HepG2 (cell line): ENCODE results near the gene SPOPL. TPM values are rescaled to one million over a fixed set of nuclear protein-coding genes. Genes with fewer than 3 reads are reported as not detected.
A peak's percentile ranks its signal among the peaks of the same experiment; 100 is the strongest.

Experiments
- ATAC-seq: fragments of 200-7000 bp; cut with Tn5 transposase; 3 replicates; pipeline ENCODE4 v1.9.1; 2020; ENCODE audit warnings: mild to moderate bottlenecking, moderate library complexity
- BruUV-seq: library from RNA; stranded (reverse); fragments of 400-500 nt; replicated peaks from 2 replicates; lab custom pipeline; 2021; lab: Mats Ljungman, UMichigan
- CTCF ChIA-PET: fragments of 300-600 bp; formaldehyde crosslinking; extraction: SDS; loops from one replicate; lab custom pipeline; 2021; ENCODE audit warnings: low total read pairs, inconsistent platforms, low intra/inter-chr PET ratio; lab: Yijun Ruan, JAX
- POLR2A ChIA-PET: fragments of 350-600 bp; sonication (Branson Sonifier 250); formaldehyde crosslinking; loops from one replicate; lab custom pipeline; 2020; ENCODE audit warnings: antibody characterized with exemption, inconsistent platforms; lab: Yijun Ruan, JAX
- DNase-seq: peaks from one replicate; pipeline ENCODE4 v3.0.0-alpha.2; 2015; ENCODE audit warnings: low spot score
- FAIRE-seq: peaks from 3 replicates; lab custom pipeline; 2011; peaks lifted over from hg19 to GRCh38; lab: Jason Lieb, UNC
- H2AFZ ChIP-seq: one replicate; pipeline ENCODE4 v1.6.1; 2011; ENCODE audit warnings: low read length, inconsistent platforms
- H3K27ac ChIP-seq: fragments of 300-600 bp; 3 replicates; pipeline ENCODE4 v1.8.0; 2011; ENCODE audit warnings: mixed run types, mild to moderate bottlenecking, mixed read lengths, low read length, inconsistent platforms; ENCODE audit not compliant: insufficient read depth; ENCODE audit errors: extremely low read length
- H3K27me3 ChIP-seq, 2 experiments: fragments of 200-600 bp in 1 of 2; 2 replicates in 1 of 2; 3 replicates in 1 of 2; pipeline versions ENCODE4 v1.6.0 to v1.8.0; 2011; ENCODE audit warnings: low read length in 2 of 2, mild to moderate bottlenecking in 2 of 2, moderate library complexity in 2 of 2, inconsistent platforms in 1 of 2; ENCODE audit not compliant: insufficient read depth in 2 of 2, control insufficient read depth in 1 of 2
- H3K36me3 ChIP-seq, 2 experiments: fragments of 200-600 bp in 1 of 2; replicated peaks in 1 of 2; 2 replicates in 1 of 2; 3 replicates in 1 of 2; pipeline versions ENCODE4 v1.5.1 to v1.8.0; 2011; ENCODE audit warnings: low read length in 2 of 2, inconsistent platforms in 1 of 2; ENCODE audit not compliant: insufficient read depth in 2 of 2, control insufficient read depth in 1 of 2
- H3K4me1 ChIP-seq: 2 replicates; pipeline ENCODE4 v1.5.1; 2012; ENCODE audit warnings: low read length, inconsistent platforms; ENCODE audit not compliant: insufficient read depth
- H3K4me2 ChIP-seq: 2 replicates; pipeline ENCODE4 v1.6.0; 2011; ENCODE audit warnings: low read depth, low read length, inconsistent platforms
- H3K4me3 ChIP-seq, 3 experiments: fragments of 200-600 bp in 1 of 3; sonication (generic), shearing (Covaris generic) in 1 of 3; replicated peaks in 1 of 3; 2 replicates each; pipeline ENCODE4 v1.5.1; 2011 to 2016; ENCODE audit warnings: low read length in 3 of 3, inconsistent platforms in 2 of 3, low read depth in 2 of 3, mild to moderate bottlenecking in 2 of 3, control low read depth in 1 of 3, mixed read lengths in 1 of 3; ENCODE audit not compliant: insufficient read depth in 1 of 3
- H3K79me2 ChIP-seq: one replicate; pipeline ENCODE4 v1.6.1; 2011; ENCODE audit warnings: low read length, inconsistent platforms; ENCODE audit not compliant: insufficient read depth
- H3K9ac ChIP-seq: 2 replicates; pipeline ENCODE4 v1.6.0; 2011; ENCODE audit warnings: mild to moderate bottlenecking, low read depth, low read length, inconsistent platforms; ENCODE audit not compliant: insufficient read depth
- H3K9me3 ChIP-seq: 2 replicates; pipeline ENCODE4 v1.5.1; 2012; ENCODE audit warnings: mild to moderate bottlenecking, low read length
- H4K20me1 ChIP-seq: 2 replicates; pipeline ENCODE4 v1.6.0; 2011; ENCODE audit warnings: inconsistent platforms, mild to moderate bottlenecking, low read length, moderate library complexity; ENCODE audit not compliant: insufficient read depth
- BCL6 ChIP-seq: IDR thresholded peaks from 2 replicates; pipeline ENCODE4 v1.6.1; 2016; ENCODE audit warnings: missing genetic modification reagents, missing compliant biosample characterization
- FOXA1 ChIP-seq, 2 experiments: fragments of 450-650 bp in 1 of 2; sonication (generic) in 1 of 2; formaldehyde crosslinking in 1 of 2; IDR thresholded peaks; 2 replicates each; pipeline versions ENCODE4 v1.4.0 to v1.6.1; 2016 to 2020; ENCODE audit warnings: missing genetic modification reagents in 1 of 2
- FOXA3 ChIP-seq: IDR thresholded peaks from 2 replicates; pipeline ENCODE4 v1.6.1; 2016; ENCODE audit warnings: missing genetic modification reagents, missing compliant biosample characterization
- FOXP1 ChIP-seq, 2 experiments: fragments of 450-650 bp in 1 of 2; IDR thresholded peaks; 2 replicates each; pipeline ENCODE4 v1.6.1; 2017 to 2018; ENCODE audit warnings: antibody characterized with exemption in 1 of 2
- NFE2 ChIP-seq: sonication (generic); formaldehyde crosslinking; IDR thresholded peaks from 2 replicates; pipeline ENCODE4 v1.4.0; 2020; ENCODE audit warnings: missing genetic modification reagents
- NFIC ChIP-seq: IDR thresholded peaks from 2 replicates; pipeline ENCODE4 v1.6.1; 2012; ENCODE audit warnings: mild to moderate bottlenecking, low read length, inconsistent platforms
- NR2C2 ChIP-seq: sonication (generic); formaldehyde crosslinking; IDR thresholded peaks from 2 replicates; pipeline ENCODE4 v1.4.0; 2020; ENCODE audit warnings: missing genetic modification reagents, mild to moderate bottlenecking, moderate library complexity, borderline replicate concordance
- RARA ChIP-seq: IDR thresholded peaks from 2 replicates; pipeline ENCODE4 v1.6.1; 2016; ENCODE audit warnings: missing genetic modification reagents, missing compliant biosample characterization
- RXRB ChIP-seq: IDR thresholded peaks from 2 replicates; pipeline ENCODE4 v1.6.1; 2016; ENCODE audit warnings: borderline replicate concordance, missing genetic modification reagents, missing compliant biosample characterization
- TBX3 ChIP-seq: fragments of 450-650 bp; IDR thresholded peaks from 2 replicates; pipeline ENCODE4 v1.6.1; 2017; ENCODE audit warnings: antibody characterized with exemption, mild to moderate bottlenecking, inconsistent platforms, borderline replicate concordance
- ZKSCAN8 ChIP-seq: IDR thresholded peaks from 2 replicates; pipeline ENCODE4 v1.6.1; 2016; ENCODE audit warnings: borderline replicate concordance, missing genetic modification reagents, missing compliant biosample characterization
- ZNF205 ChIP-seq: IDR thresholded peaks from 2 replicates; pipeline ENCODE4 v1.6.1; 2018; ENCODE audit warnings: missing biosample characterization, missing genetic modification reagents
- ZNF3 ChIP-seq: IDR thresholded peaks from 2 replicates; pipeline ENCODE4 v1.7.0; 2017; ENCODE audit warnings: inconsistent platforms
- WGBS: methylation state at CpG from one replicate; pipeline ENCODE4 v1.1.6; 2017; ENCODE audit warnings: low lambda C conversion rate; 5-methylcytosine and 5-hydroxymethylcytosine counted together
- in situ Hi-C: cut with HindIII; loops from 2 replicates; pipeline ENCODE4 v1.10.0; 2017; ENCODE audit warnings: low pct_unique_long_range_greater_than_20kb; ENCODE audit not compliant: extremely low pct_ligation_motif_present
- intact Hi-C: fragments of 100-400 bp; cut with micrococcal nuclease; formaldehyde crosslinking; loops from one replicate; pipeline ENCODE4 v1.10.0; 2022; ENCODE audit not compliant: unreplicated experiment
- polyA plus RNA-seq, 8 experiments: library from polyadenylated mRNA; depleted of rRNA in 3 of 8; stranded (reverse) in 7 of 8; unstranded in 1 of 8; fragments of >200 nt; fragmentation: Illumina TruSeq in 4 of 8; extraction: Trizol in 4 of 8; gene quantifications; 2 replicates each; pipeline versions ENCODE4 v1.2.1 to v1.2.3, GENCODE V29; 2011 to 2016; ENCODE audit warnings: low read depth in 4 of 8, missing spikeins in 1 of 8, mixed read lengths in 1 of 8; ENCODE audit not compliant: insufficient read depth in 1 of 8
- total RNA-seq, 5 experiments: library from RNA; depleted of rRNA; stranded (reverse); fragments of >200 nt; fragmentation: Illumina TruSeq; extraction: Trizol; gene quantifications; 2 replicates each; pipeline ENCODE4 v1.2.3, GENCODE V29; 2016; ENCODE audit warnings: low read depth in 1 of 5
- TF ChIP-seq, protein P1 (sequence below): IDR thresholded peaks from 2 replicates; pipeline ENCODE4 v1.4.0; 2020; ENCODE audit warnings: mild to moderate bottlenecking, missing genetic modification reagents
- TF ChIP-seq, protein P2 (sequence below): sonication (generic); formaldehyde crosslinking; IDR thresholded peaks from 2 replicates; pipeline ENCODE4 v1.4.0; 2020; ENCODE audit warnings: mild to moderate bottlenecking, low read depth, missing genetic modification reagents
- TF ChIP-seq, protein P3 (sequence below): sonication (generic); formaldehyde crosslinking; IDR thresholded peaks from 2 replicates; pipeline ENCODE4 v1.4.0; 2020; ENCODE audit warnings: mild to moderate bottlenecking, missing genetic modification reagents, borderline replicate concordance

The SPOPL gene
- total and polyA plus RNA-seq, 2 of the 13 experiments (the other 11 are each of a cell fraction or from before 2014, with no cell fraction given) = 12.6 to 51.6 TPM

DNA sequence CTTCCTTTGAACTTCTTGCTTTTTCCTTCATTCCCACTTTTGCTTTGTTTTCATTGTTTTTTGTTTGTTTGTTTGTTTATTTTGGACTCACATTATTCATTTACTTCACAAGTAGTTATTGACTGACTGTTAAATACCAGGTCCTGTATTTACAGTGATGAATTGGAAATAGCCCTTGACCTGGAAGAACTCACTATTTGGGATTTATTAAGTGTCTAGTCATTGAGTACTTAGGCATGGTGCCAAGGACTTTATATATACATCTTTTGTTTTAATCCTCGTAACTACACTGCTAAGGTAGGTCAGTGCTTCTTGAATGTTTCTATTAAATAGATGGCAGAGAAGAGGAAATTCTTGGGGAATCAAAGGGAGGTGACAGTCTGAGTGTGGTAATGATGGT is 11.1 kb downstream of the SPOPL start:
- no peak overlapping the region for H3K4me3 ChIP-seq
- H3K36me3 ChIP-seq = no peaks in the 10 kb centered on the region; a peak in 1 of 5 replicates
- H3K4me2 ChIP-seq = no peak overlapping the region
- intact Hi-C loops = no loop called here
- in situ Hi-C loops = no loop called here
- H3K9ac ChIP-seq = no peak overlapping the region
- CTCF ChIA-PET = no interaction called here
- H2AFZ ChIP-seq = no peak overlapping the region
- ATAC-seq (no peak), DNase-seq (peak; percentile 58), FAIRE-seq (no peak)
- H3K79me2 ChIP-seq = peaks cover 98% of the 10 kb centered on the region
- WGBS = 91% methylated on average over 1 of the region's 1 CpG
- H3K4me1 ChIP-seq = peaks cover 49% of the 10 kb centered on the region
- POLR2A ChIA-PET = interaction anchor here (4.3 kb wide), 1 partner anchor 10 kb away, joined by 24 read pairs; the partner anchor contains the start of gene SPOPL
- BruUV-seq = no TSS peak
- no peaks in the 10 kb centered on the region for H3K27me3 ChIP-seq
- H3K9me3 ChIP-seq = no peaks in the 10 kb centered on the region
- H4K20me1 ChIP-seq = peaks cover 44% of the 10 kb centered on the region
- no peak overlapping the region for H3K27ac ChIP-seq
- TF ChIP-seq ZNF205 (CRISPR knock-in tag) (no peak), RXRB (CRISPR knock-in tag) (0 out of 2 replicates have a peak, but pooled peaks have one; percentile 20), ZKSCAN8 (CRISPR knock-in tag) (no peak), FOXA1 (IDR thresholded peaks at IDR 0.05) (0 out of 2 replicates have a peak, but pooled peaks have one; percentile 19), FOXA1 (CRISPR knock-in tag; IDR thresholded peaks at IDR 0.05) (peak; percentile 47), NR2C2 (peak; percentile 33; the same call in 1 of the 2 replicates), TBX3 (peak; percentile 24; the same call in 1 of the 2 replicates), NFE2 (CRISPR knock-in tag) (0 out of 2 replicates have a peak, but pooled peaks have one; percentile 39), FOXA3 (peak; percentile 62; the same call in 1 of the 2 replicates), BCL6 (CRISPR knock-in tag) (peak; percentile 59; the same call in 1 of the 2 replicates), ZNF3 (CRISPR knock-in tag) (peak; percentile 77), RARA (peak; percentile 67), NFIC (peak; percentile 63; the same call in 1 of the 2 replicates), FOXP1 (IDR thresholded peaks at IDR 0.05) (no peak), FOXP1 (CRISPR knock-in tag; IDR thresholded peaks at IDR 0.05) (peak; percentile 63)
- TF ChIP-seq, protein P1, sequence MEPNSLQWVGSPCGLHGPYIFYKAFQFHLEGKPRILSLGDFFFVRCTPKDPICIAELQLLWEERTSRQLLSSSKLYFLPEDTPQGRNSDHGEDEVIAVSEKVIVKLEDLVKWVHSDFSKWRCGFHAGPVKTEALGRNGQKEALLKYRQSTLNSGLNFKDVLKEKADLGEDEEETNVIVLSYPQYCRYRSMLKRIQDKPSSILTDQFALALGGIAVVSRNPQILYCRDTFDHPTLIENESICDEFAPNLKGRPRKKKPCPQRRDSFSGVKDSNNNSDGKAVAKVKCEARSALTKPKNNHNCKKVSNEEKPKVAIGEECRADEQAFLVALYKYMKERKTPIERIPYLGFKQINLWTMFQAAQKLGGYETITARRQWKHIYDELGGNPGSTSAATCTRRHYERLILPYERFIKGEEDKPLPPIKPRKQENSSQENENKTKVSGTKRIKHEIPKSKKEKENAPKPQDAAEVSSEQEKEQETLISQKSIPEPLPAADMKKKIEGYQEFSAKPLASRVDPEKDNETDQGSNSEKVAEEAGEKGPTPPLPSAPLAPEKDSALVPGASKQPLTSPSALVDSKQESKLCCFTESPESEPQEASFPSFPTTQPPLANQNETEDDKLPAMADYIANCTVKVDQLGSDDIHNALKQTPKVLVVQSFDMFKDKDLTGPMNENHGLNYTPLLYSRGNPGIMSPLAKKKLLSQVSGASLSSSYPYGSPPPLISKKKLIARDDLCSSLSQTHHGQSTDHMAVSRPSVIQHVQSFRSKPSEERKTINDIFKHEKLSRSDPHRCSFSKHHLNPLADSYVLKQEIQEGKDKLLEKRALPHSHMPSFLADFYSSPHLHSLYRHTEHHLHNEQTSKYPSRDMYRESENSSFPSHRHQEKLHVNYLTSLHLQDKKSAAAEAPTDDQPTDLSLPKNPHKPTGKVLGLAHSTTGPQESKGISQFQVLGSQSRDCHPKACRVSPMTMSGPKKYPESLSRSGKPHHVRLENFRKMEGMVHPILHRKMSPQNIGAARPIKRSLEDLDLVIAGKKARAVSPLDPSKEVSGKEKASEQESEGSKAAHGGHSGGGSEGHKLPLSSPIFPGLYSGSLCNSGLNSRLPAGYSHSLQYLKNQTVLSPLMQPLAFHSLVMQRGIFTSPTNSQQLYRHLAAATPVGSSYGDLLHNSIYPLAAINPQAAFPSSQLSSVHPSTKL (CRISPR knock-in tag) = peak; percentile 52; the same call in 1 of the 2 replicates
- TF ChIP-seq, protein P2, sequence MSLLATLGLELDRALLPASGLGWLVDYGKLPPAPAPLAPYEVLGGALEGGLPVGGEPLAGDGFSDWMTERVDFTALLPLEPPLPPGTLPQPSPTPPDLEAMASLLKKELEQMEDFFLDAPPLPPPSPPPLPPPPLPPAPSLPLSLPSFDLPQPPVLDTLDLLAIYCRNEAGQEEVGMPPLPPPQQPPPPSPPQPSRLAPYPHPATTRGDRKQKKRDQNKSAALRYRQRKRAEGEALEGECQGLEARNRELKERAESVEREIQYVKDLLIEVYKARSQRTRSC (CRISPR knock-in tag) = no peak
- TF ChIP-seq, protein P3, sequence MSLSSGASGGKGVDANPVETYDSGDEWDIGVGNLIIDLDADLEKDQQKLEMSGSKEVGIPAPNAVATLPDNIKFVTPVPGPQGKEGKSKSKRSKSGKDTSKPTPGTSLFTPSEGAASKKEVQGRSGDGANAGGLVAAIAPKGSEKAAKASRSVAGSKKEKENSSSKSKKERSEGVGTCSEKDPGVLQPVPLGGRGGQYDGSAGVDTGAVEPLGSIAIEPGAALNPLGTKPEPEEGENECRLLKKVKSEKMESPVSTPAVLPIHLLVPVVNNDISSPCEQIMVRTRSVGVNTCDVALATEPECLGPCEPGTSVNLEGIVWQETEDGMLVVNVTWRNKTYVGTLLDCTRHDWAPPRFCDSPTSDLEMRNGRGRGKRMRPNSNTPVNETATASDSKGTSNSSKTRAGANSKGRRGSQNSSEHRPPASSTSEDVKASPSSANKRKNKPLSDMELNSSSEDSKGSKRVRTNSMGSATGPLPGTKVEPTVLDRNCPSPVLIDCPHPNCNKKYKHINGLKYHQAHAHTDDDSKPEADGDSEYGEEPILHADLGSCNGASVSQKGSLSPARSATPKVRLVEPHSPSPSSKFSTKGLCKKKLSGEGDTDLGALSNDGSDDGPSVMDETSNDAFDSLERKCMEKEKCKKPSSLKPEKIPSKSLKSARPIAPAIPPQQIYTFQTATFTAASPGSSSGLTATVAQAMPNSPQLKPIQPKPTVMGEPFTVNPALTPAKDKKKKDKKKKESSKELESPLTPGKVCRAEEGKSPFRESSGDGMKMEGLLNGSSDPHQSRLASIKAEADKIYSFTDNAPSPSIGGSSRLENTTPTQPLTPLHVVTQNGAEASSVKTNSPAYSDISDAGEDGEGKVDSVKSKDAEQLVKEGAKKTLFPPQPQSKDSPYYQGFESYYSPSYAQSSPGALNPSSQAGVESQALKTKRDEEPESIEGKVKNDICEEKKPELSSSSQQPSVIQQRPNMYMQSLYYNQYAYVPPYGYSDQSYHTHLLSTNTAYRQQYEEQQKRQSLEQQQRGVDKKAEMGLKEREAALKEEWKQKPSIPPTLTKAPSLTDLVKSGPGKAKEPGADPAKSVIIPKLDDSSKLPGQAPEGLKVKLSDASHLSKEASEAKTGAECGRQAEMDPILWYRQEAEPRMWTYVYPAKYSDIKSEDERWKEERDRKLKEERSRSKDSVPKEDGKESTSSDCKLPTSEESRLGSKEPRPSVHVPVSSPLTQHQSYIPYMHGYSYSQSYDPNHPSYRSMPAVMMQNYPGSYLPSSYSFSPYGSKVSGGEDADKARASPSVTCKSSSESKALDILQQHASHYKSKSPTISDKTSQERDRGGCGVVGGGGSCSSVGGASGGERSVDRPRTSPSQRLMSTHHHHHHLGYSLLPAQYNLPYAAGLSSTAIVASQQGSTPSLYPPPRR (CRISPR knock-in tag) = 0 out of 2 replicates have a peak, but pooled peaks have one; percentile 17
